Measurements from ENCODE around the gene LRCH1.
"Not testable (repeated sequence)": the region's sequence is repeated elsewhere in the genome, so short reads cannot be mapped to it uniquely, and the experiment has no call there.

LRCH1 gene, protein sequence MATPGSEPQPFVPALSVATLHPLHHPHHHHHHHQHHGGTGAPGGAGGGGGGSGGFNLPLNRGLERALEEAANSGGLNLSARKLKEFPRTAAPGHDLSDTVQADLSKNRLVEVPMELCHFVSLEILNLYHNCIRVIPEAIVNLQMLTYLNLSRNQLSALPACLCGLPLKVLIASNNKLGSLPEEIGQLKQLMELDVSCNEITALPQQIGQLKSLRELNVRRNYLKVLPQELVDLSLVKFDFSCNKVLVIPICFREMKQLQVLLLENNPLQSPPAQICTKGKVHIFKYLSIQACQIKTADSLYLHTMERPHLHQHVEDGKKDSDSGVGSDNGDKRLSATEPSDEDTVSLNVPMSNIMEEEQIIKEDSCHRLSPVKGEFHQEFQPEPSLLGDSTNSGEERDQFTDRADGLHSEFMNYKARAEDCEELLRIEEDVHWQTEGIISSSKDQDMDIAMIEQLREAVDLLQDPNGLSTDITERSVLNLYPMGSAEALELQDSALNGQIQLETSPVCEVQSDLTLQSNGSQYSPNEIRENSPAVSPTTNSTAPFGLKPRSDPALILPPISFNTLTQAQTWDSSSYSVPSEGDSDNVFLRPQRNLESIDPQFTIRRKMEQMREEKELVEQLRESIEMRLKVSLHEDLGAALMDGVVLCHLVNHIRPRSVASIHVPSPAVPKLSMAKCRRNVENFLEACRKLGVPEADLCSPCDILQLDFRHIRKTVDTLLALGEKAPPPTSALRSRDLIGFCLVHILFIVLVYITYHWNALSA

GRCh38 chr13:46552889-46553520, at the start of gene LRCH1:
LRCH1 (plus strand) TSS chr13:46553170; CDS start chr13:46553397, 227 bp downstream.
- in situ Hi-C loops (cut with MboI; ENCODE audit: low sequenced_read_pairs), result no loop called here

DNA sequence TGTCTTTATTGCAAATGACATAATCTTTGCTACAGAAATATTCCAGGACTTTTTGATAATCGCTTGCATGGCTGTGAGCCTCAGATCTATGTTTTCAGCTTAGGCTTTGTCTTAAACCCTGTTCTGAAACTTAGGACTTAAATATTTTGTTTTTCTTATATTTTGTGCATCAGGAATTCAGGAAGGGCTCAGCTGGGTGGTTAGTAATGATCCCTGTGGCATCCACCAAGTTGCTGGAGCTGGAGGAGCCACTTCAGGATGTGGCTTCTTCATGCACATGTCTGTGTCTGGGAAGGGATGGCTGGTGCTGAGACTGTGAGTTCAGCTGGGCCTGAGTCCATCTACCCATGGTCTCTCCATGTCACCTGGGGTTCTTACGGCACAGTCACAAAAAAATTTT, 48.9 kb upstream of the LRCH1 start:
- in situ Hi-C loops (cut with MboI; ENCODE audit: low sequenced_read_pairs), result no loop called here

GRCh38 chr13:46507981-46508380, 45.0 kb upstream of the LRCH1 start:
- in situ Hi-C loops (cut with MboI; ENCODE audit: low sequenced_read_pairs), result no loop called here

GRCh38 chr13:46509981-46510380, 43.0 kb upstream of the LRCH1 start:
- in situ Hi-C loops (cut with MboI; ENCODE audit: low sequenced_read_pairs), result no loop called here

DNA sequence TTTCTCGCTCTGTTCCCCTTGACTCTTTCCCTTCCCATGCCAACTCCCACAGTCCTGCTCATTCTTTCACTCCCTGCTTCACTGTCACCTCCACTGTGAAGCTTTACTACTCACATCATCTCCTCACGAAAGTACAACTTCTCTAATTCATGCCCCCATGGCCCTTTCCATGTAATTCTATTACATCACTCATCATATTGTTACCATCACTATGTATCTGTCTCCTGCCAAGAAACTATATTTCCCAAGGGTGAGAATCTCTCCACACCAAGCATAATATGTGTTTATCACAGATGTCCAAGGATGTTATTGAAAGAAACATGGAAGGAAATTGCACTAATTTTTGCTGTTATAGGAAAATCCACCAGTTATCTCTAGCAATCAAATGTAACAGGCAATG, 37.2 kb upstream of the LRCH1 start:
- in situ Hi-C loops (cut with MboI; ENCODE audit: low sequenced_read_pairs), result no loop called here

- in situ Hi-C loops (cut with MboI; ENCODE audit: low sequenced_read_pairs), result no loop called here
These were observed 36.2 kb upstream of the LRCH1 start for GRCh38 chr13:46516599-46517338.

DNA sequence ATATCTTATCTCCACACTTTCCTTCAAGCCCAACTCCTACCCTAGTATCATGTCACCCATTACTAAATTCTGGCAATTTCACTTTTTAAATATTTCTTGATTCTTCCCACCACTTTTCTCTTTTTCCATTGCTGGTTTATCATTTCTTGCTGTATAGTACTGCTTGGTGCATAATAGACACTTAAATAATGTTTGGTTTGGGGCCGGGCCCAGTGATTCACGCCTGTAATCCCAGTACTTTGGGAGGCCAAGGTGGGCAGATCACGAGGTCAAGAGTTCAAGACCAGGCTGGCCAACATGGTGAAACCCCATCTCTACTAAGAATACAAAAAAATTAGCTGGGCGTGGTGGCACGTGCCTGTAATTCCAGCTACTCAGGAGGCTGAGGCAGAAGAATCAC, 35.2 kb upstream of the LRCH1 start:
- in situ Hi-C loops (cut with MboI; ENCODE audit: low sequenced_read_pairs), result not testable (repeated sequence)

GRCh38 chr13:46519182-46519581, 33.8 kb upstream of the LRCH1 start:
- in situ Hi-C loops (cut with MboI; ENCODE audit: low sequenced_read_pairs), result no loop called here

DNA sequence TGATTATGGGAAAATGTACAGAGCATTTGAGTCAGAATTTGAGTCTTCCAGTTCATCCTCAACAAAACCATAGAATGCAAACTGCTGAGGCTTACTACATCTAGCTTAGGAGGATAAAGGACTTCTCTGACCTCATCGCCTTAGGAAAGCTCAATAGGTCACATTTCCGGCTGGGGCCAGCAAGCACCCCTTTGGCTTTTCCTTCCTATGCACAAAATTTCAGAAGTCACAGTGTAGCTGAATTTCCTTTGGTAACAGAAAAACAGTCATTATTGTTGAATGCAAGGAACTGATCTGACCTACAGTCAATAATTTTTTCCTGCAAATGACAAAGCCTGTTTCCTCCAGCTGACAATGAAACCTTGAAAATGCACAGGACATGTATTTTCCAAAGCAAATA, 32.8 kb upstream of the LRCH1 start:
- in situ Hi-C loops (cut with MboI; ENCODE audit: low sequenced_read_pairs), result no loop called here

DNA sequence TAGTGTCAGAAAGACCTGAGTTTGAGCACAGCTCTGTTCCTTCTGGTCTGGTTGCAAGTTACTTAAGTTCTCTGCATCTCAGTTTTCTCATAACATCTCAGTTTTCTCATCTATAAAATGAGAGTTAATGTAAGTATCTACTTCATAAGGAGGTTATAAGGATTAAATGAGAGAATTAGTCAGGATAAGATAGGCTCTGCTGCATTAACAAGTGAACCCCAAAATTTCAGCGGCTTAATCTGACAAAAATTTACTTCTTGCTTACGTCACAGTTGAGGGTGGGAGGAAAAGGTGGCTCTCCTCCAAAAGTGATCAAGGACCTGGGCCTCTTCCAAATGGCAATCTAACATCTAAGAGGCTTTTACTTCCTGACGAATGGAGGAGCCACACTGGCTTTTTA, 31.5 kb upstream of the LRCH1 start:
- in situ Hi-C loops (cut with MboI; ENCODE audit: low sequenced_read_pairs), result no loop called here

GRCh38 chr13:46521921-46522747, 30.8 kb upstream of the LRCH1 start:
- in situ Hi-C loops (cut with MboI; ENCODE audit: low sequenced_read_pairs), result no loop called here

DNA sequence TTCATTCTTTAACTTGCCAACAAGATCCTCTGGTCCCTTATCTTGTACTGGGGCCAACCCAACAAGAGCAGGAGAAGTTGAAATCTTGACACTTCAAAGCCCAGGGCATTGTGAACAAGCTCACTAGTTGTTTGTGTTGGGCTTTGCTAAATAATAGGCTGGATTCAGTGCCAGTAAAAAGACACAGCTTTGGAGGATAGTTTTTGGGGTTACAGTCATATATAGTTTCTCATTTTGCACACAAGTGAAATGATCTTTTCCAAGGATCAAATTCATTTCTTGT, 30.3 kb upstream of the LRCH1 start:
- in situ Hi-C loops (cut with MboI; ENCODE audit: low sequenced_read_pairs), result no loop called here

GRCh38 chr13:46523972-46524752, 28.8 kb upstream of the LRCH1 start:
- in situ Hi-C loops (cut with MboI; ENCODE audit: low sequenced_read_pairs), result no loop called here

DNA sequence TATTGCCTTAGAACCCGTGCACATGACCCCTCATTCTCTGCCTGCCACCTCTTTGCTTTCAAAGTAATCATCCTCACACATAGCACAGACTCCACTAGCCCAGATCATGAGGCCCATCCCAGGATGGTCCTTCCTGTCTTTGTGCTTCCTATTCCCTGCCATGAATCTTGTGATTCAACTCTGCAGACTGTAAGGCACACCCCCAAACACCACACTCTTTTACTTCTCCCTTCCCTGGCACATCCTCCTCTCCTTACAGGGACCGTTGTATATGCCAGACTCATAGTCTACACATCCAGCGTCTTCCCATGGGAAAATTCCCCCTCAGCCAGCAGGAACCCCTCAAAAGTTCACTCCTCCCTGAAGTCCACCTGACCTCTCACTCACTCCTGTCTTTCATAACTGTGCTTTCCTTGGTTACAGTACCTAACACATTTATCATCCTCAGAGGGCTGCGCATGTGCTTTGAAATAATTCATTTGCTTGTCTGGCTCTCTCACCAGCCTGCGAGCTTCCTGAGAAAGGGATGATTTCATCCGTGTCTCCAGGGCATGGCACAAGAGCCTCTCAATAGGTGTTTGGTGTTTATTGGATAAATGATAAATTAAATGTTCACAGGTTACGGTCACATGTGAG, 26.8 kb upstream of the LRCH1 start:
- in situ Hi-C loops (cut with MboI; ENCODE audit: low sequenced_read_pairs), result no loop called here

- in situ Hi-C loops (cut with MboI; ENCODE audit: low sequenced_read_pairs), result no loop called here
These were observed 26.2 kb upstream of the LRCH1 start for GRCh38 chr13:46526740-46527139.

- in situ Hi-C loops (cut with MboI; ENCODE audit: low sequenced_read_pairs), result no loop called here
These were observed 25.7 kb upstream of the LRCH1 start for GRCh38 chr13:46527237-46527636.

- in situ Hi-C loops (cut with MboI; ENCODE audit: low sequenced_read_pairs), result no loop called here
These were observed 23.6 kb upstream of the LRCH1 start for GRCh38 chr13:46529216-46529919.

- in situ Hi-C loops (cut with MboI; ENCODE audit: low sequenced_read_pairs), result no loop called here
These were observed 22.7 kb upstream of the LRCH1 start for GRCh38 chr13:46530084-46530935.

Data from HL-60/S4 (cell line).